Peyer's patch (tissue), 4 donors: ENCODE results near the gene VAV3. TPM values are rescaled to one million over a fixed set of nuclear protein-coding genes. Genes with fewer than 3 reads are reported as not detected.

Experiments used
- DNase-seq, 3 donors: peaks; one replicate each; pipeline ENCODE4 v3.0.0-alpha.2; 2017 to 2019
- H3K27ac ChIP-seq, 4 donors: fragments of 200-600 bp; sonication (generic); one replicate each; pipeline ENCODE4 v1.5.1; 2016 to 2019
- H3K27me3 ChIP-seq, 2 donors: fragments of 200-600 bp; sonication (generic); one replicate each; pipeline ENCODE4 v1.5.1; 2019
- H3K36me3 ChIP-seq, 3 donors: fragments of 200-600 bp; sonication (generic); one replicate each; pipeline ENCODE4 v1.5.1; 2016 to 2019
- H3K4me1 ChIP-seq, 4 donors: fragments of 200-600 bp; sonication (generic); one replicate each; pipeline ENCODE4 v1.5.1; 2016 to 2019
- H3K4me3 ChIP-seq, 4 donors: fragments of 200-600 bp; sonication (generic); 1 replicate in 3 of 4; 2 replicates in 1 of 4; pipeline ENCODE4 v1.5.1; 2016 to 2019; ENCODE audit warnings: mild to moderate bottlenecking in 1 of 4
- H3K9me3 ChIP-seq, 4 donors: fragments of 200-600 bp; sonication (generic); one replicate each; pipeline ENCODE4 v1.5.1; 2016 to 2019; ENCODE audit warnings: mild to moderate bottlenecking in 1 of 4
- CTCF ChIP-seq, 6 experiments: fragments of 450-650 bp in 4 of 6; fragments of 200-600 bp in 2 of 6; sonication (generic) in 1 of 6; IDR thresholded peaks; one replicate each; pipeline ENCODE4 v1.5.1; 2017 to 2019; ENCODE audit warnings: antibody characterized with exemption in 6 of 6, mild to moderate bottlenecking in 3 of 6, moderate library complexity in 1 of 6
- POLR2A ChIP-seq, 2 donors: fragments of 450-650 bp; IDR thresholded peaks; one replicate each; pipeline ENCODE4 v1.5.1; 2017; ENCODE audit warnings: antibody characterized with exemption in 2 of 2, mild to moderate bottlenecking in 2 of 2, moderate library complexity in 2 of 2
- total RNA-seq, 4 donors: library from RNA; depleted of rRNA; stranded (reverse); fragments of >200 nt; gene quantifications; one replicate each; pipeline ENCODE4 v1.1.0, GENCODE V29; 2016

The VAV3 gene
- total RNA-seq, 4 donors from 2014 or later, result 32.1 to 60.9 (median 41.5) TPM

DNA sequence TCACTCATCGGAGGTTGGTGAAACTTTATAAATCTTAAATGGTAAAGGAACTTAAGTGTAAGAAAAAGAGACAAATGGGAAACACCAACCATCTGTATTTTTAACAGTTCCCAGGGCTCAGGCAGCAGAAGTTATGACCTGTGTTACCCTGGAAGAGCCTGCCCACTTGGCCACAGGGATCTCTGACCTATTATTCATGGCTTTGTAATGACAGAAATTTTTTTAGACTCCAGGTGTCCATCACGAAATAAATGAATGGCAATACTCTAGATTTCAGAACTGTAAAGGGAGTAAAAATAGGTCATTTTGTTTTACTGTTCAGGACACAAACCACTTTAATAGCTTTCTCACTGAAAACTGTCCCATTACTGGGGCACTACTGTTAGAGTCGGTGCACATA, 389.8 kb downstream of the VAV3 start:
- Histone ChIP-seq H3K4me1 (no peaks in the 10 kb centered on the region), H3K36me3 (peaks cover 0 to 8% (median 0%) of the 10 kb centered on the region in 3 donors), H3K27me3 (no peaks in the 10 kb centered on the region), H3K4me3 (no peak overlapping the region), H3K9me3 (no peaks in the 10 kb centered on the region), H3K27ac (no peak overlapping the region)
- no peak for TF ChIP-seq POLR2A (IDR thresholded peaks at IDR 0.05)
- no peak for TF ChIP-seq CTCF (IDR thresholded peaks at IDR 0.05)
- no peak for DNase-seq

DNA sequence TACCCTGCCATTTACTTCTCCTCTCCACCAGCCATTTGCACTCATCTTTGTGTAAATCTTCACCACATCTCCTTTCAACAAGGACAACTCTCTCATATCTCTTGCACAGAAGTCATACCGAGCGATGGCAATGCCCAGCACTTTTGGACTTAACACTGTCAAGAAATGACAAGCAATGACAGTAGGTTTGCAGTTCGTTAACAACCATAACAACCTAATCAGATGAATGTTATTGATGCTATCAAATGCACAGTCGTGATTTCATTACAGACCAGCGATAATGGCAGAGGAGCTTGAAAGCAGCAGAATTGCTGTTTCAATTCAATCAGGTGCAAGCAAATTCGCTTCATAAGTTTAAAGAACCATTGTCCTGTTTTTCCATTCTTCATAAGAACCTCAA, 390.9 kb downstream of the VAV3 start:
- no peaks in the 10 kb centered on the region for H3K27me3 ChIP-seq
- TF ChIP-seq CTCF (IDR thresholded peaks at IDR 0.05) (no peak), POLR2A (IDR thresholded peaks at IDR 0.05) (no peak)
- no peak for DNase-seq
- no peaks in the 10 kb centered on the region for H3K4me1 ChIP-seq
- no peak overlapping the region for H3K27ac ChIP-seq
- no peaks in the 10 kb centered on the region for H3K9me3 ChIP-seq
- no peak overlapping the region for H3K4me3 ChIP-seq
- H3K36me3 ChIP-seq, result peaks cover 0 to 8% (median 0%) of the 10 kb centered on the region in 3 donors

GRCh38 chr1:107572674-107573211, 392.2 kb downstream of the VAV3 start:
- no peaks in the 10 kb centered on the region for H3K27me3 ChIP-seq
- peaks cover 0 to 8% (median 0%) of the 10 kb centered on the region in 3 donors for H3K36me3 ChIP-seq
- H3K9me3 ChIP-seq, result no peaks in the 10 kb centered on the region
- DNase-seq, result no peak
- H3K27ac ChIP-seq, result no peak overlapping the region
- no peak overlapping the region for H3K4me3 ChIP-seq
- no peaks in the 10 kb centered on the region for H3K4me1 ChIP-seq
- TF ChIP-seq POLR2A (IDR thresholded peaks at IDR 0.05) (no peak), CTCF (IDR thresholded peaks at IDR 0.05) (no peak)

DNA sequence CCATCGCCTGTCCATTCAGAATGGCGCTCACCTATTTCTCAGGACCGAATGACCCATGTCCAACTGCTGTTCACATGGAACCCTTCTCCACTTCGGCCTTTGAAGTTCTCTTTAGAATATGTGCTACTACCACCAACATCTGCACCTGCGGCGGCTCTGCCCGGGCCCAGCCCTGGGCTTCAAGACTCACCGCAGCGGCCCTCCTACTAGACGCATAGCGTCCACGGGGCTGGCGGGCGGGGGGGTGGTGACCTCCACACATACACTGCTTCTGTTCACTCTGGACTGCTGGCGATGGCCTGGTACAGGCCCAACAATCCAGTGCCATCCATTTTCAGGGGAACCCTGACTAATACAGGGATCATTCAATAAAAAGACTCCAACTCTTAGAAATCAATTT, 394.2 kb downstream of the VAV3 start:
- Histone ChIP-seq H3K4me1 (no peaks in the 10 kb centered on the region), H3K27ac (no peak overlapping the region), H3K9me3 (no peaks in the 10 kb centered on the region), H3K36me3 (peaks cover 0 to 8% (median 0%) of the 10 kb centered on the region in 3 donors), H3K27me3 (no peaks in the 10 kb centered on the region), H3K4me3 (no peak overlapping the region)
- no peak for DNase-seq
- no peak for TF ChIP-seq CTCF (IDR thresholded peaks at IDR 0.05)
- TF ChIP-seq POLR2A (IDR thresholded peaks at IDR 0.05), result no peak

GRCh38 chr1:107563441-107563840, 401.5 kb downstream of the VAV3 start:
- H3K4me1 ChIP-seq, result no peaks in the 10 kb centered on the region
- H3K36me3 ChIP-seq, result no peaks in the 10 kb centered on the region
- no peak overlapping the region for H3K27ac ChIP-seq
- H3K9me3 ChIP-seq, result no peaks in the 10 kb centered on the region
- H3K27me3 ChIP-seq, result no peaks in the 10 kb centered on the region
- H3K4me3 ChIP-seq, result no peak overlapping the region
- no peak for DNase-seq
- TF ChIP-seq POLR2A (IDR thresholded peaks at IDR 0.05) (no peak), CTCF (IDR thresholded peaks at IDR 0.05) (no peak)

DNA sequence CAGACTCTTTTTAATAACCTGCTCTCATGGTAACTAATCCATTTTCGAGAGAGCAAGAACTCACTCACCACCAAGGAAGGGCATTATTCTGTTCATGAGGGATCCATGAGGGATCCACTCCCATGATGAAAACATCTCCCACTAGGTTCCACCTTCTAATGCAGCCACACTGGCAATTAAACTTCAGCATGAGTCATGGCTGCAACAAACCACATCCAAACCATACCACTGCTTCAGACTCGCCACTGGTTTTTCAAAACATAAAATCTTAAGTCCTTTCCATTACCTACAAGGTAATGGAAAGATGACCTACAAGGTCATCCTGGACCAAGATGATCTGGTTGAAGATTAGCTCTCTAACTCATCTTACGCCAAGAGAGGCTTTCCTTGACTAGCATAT, 405.1 kb downstream of the VAV3 start:
- Histone ChIP-seq H3K27me3 (no peaks in the 10 kb centered on the region), H3K4me3 (no peak overlapping the region), H3K4me1 (no peaks in the 10 kb centered on the region), H3K27ac (no peak overlapping the region), H3K36me3 (no peaks in the 10 kb centered on the region), H3K9me3 (no peaks in the 10 kb centered on the region)
- no peak for DNase-seq
- TF ChIP-seq POLR2A (IDR thresholded peaks at IDR 0.05) (no peak), CTCF (IDR thresholded peaks at IDR 0.05) (no peak)
